Body of pancreas (tissue), 4 donors: ENCODE data around the gene C1QTNF6. TPM values are rescaled to one million over a fixed set of nuclear protein-coding genes. Genes with fewer than 3 reads are reported as not detected.
"Not testable (repeated sequence)": the region's sequence is repeated elsewhere in the genome, so short reads cannot be mapped to it uniquely, and the experiment has no call there.

ENCODE experiments used
- ATAC-seq: fragments of 150-250 bp; one replicate; pipeline ENCODE4 v1.9.1; 2016
- DNase-seq, 4 donors: peaks; one replicate each; pipeline ENCODE4 v3.0.0-alpha.2; 2019
- H3K27ac ChIP-seq, 4 donors: fragments of 200-600 bp; sonication (generic); 1 replicate in 3 of 4; 2 replicates in 1 of 4; pipeline versions ENCODE4 v1.5.1 to v1.6.1; 2016 to 2019; ENCODE audit warnings: mild to moderate bottlenecking in 1 of 4, mixed read lengths in 1 of 4, moderate library complexity in 1 of 4
- H3K27me3 ChIP-seq, 2 donors: fragments of 200-600 bp; sonication (generic); one replicate each; pipeline ENCODE4 v1.6.0; 2016; ENCODE audit warnings: mild to moderate bottlenecking in 1 of 2
- H3K36me3 ChIP-seq, 2 donors: fragments of 200-600 bp; sonication (generic); replicated peaks in 1 of 2; 2 replicates each; pipeline ENCODE4 v1.5.1; 2016; ENCODE audit warnings: low read depth in 2 of 2; ENCODE audit not compliant: insufficient read depth in 1 of 2
- H3K4me1 ChIP-seq: fragments of 200-600 bp; sonication (generic); one replicate; pipeline ENCODE4 v1.6.0; 2016
- H3K4me3 ChIP-seq, 2 donors: fragments of 200-600 bp; sonication (generic); 1 replicate in 1 of 2; 2 replicates in 1 of 2; pipeline ENCODE4 v1.5.1; 2016 to 2019
- H3K9me3 ChIP-seq, 3 donors: fragments of 200-600 bp; sonication (generic); 1 replicate in 2 of 3; 2 replicates in 1 of 3; pipeline ENCODE4 v1.5.1; 2016
- CTCF ChIP-seq, 7 experiments: fragments of 450-650 bp in 4 of 7; fragments of 200-600 bp in 3 of 7; sonication (generic) in 3 of 7; IDR thresholded peaks; one replicate each; pipeline ENCODE4 v1.5.1; 2016 to 2019; ENCODE audit warnings: antibody characterized with exemption in 7 of 7
- POLR2A ChIP-seq, 3 donors: fragments of 450-650 bp; IDR thresholded peaks; one replicate each; pipeline ENCODE4 v1.6.1; 2016; ENCODE audit warnings: antibody characterized with exemption in 3 of 3, mild to moderate bottlenecking in 2 of 3
- WGBS, 2 donors: methylation state at CpG; one replicate each; pipeline ENCODE4 v1.1.5; 2017; 5-methylcytosine and 5-hydroxymethylcytosine counted together
- intact Hi-C: fragments of 100-400 bp; cut with DNase I; formaldehyde crosslinking; loops from one replicate; pipeline ENCODE4 v1.15.1; 2023
- total RNA-seq, 2 donors: library from RNA; depleted of rRNA; stranded (reverse); fragments of >200 nt; gene quantifications; one replicate each; pipeline ENCODE4 v1.1.0, GENCODE V29; 2016

C1QTNF6 gene
- total RNA-seq, 2 donors from 2014 or later: 2.0 to 4.7 TPM

- DNase-seq (no peak), ATAC-seq (no peak)
- Histone ChIP-seq H3K4me1 (peaks cover 19% of the 10 kb centered on the region), H3K9me3 (no peaks in the 10 kb centered on the region), H3K4me3 (no peak overlapping the region), H3K36me3 (no peaks in the 10 kb centered on the region), H3K27me3 (no peaks in the 10 kb centered on the region), H3K27ac (no peak overlapping the region)
- intact Hi-C loops: loop anchor here (5.0 kb wide), 1 partner anchor 40 kb away; no protein-coding TSS in a partner anchor
- TF ChIP-seq CTCF (IDR thresholded peaks at IDR 0.05) (no peak), POLR2A (IDR thresholded peaks at IDR 0.05) (no peak)
- 78 to 86% methylated on average over 4 to 5 of the region's 5 CpGs for WGBS, 2 donors
Measured at GRCh38 chr22:37202001-37202555, 14.0 kb upstream of the C1QTNF6 start.

- DNase-seq, H3K4me3 ChIP-seq, H3K36me3 ChIP-seq, H3K27ac ChIP-seq, ATAC-seq, H3K9me3 ChIP-seq, H3K27me3 ChIP-seq: not testable (repeated sequence)
- WGBS, 2 donors: 93 to 96% methylated on average over 6 of the region's 6 CpGs
- H3K4me1 ChIP-seq: peaks cover 26% of the 10 kb centered on the region
- intact Hi-C loops: loop anchor here (5.0 kb wide), 1 partner anchor 39 kb away; no protein-coding TSS in a partner anchor
Measured at GRCh38 chr22:37201443-37201820, 13.4 kb upstream of the C1QTNF6 start.

GRCh38 chr22:37199760-37200108 is 11.7 kb upstream of the C1QTNF6 start:
- no peaks in the 10 kb centered on the region for H3K36me3 ChIP-seq
- H3K9me3 ChIP-seq: no peaks in the 10 kb centered on the region
- peak overlapping the region; percentile 54 to 91 (median 72) for H3K27ac ChIP-seq
- H3K4me1 ChIP-seq: peaks cover 31% of the 10 kb centered on the region
- peak; percentile 0 for ATAC-seq
- H3K27me3 ChIP-seq: no peaks in the 10 kb centered on the region
- TF ChIP-seq POLR2A (IDR thresholded peaks at IDR 0.05) (no peak), CTCF (IDR thresholded peaks at IDR 0.05) (peak in 2 of 7 experiments; percentile 3)
- no peak overlapping the region for H3K4me3 ChIP-seq
- DNase-seq: peak in 3 of 4 donors; percentile 46 to 54 (median 49)
- intact Hi-C loops: loop anchor here (5.0 kb wide), 1 partner anchor 37 kb away; no protein-coding TSS in a partner anchor
- WGBS, 2 donors: 15 to 40% methylated on average over 1 to 12 of the region's 12 CpGs

GRCh38 chr22:37199103-37199759 is 11.2 kb upstream of the C1QTNF6 start:
- H3K27me3 ChIP-seq: no peaks in the 10 kb centered on the region
- TF ChIP-seq CTCF (IDR thresholded peaks at IDR 0.05) (peak; percentile 83 to 99 (median 96)), POLR2A (IDR thresholded peaks at IDR 0.05) (peak; percentile 95 to 99 (median 99))
- peak overlapping the region; percentile 44 to 78 for H3K4me3 ChIP-seq
- ATAC-seq (peak; percentile 95), DNase-seq (peak; percentile 99)
- H3K4me1 ChIP-seq: peaks cover 31% of the 10 kb centered on the region
- peak overlapping the region; percentile 85 to 94 (median 92) for H3K27ac ChIP-seq
- WGBS, 2 donors: 0% methylated on average over 19 to 58 of the region's 58 CpGs
- no peaks in the 10 kb centered on the region for H3K9me3 ChIP-seq
- intact Hi-C loops: no loop called here
- H3K36me3 ChIP-seq: no peaks in the 10 kb centered on the region

- intact Hi-C loops: no loop called here
- 2 to 3% methylated on average over 20 to 51 of the region's 51 CpGs for WGBS, 2 donors
- no peaks in the 10 kb centered on the region for H3K9me3 ChIP-seq
- no peaks in the 10 kb centered on the region for H3K27me3 ChIP-seq
- TF ChIP-seq CTCF (IDR thresholded peaks at IDR 0.05) (peak; percentile 52 to 89 (median 59)), POLR2A (IDR thresholded peaks at IDR 0.05) (no peak)
- no peaks in the 10 kb centered on the region for H3K36me3 ChIP-seq
- DNase-seq (peak; percentile 79 to 87 (median 86)), ATAC-seq (peak; percentile 46)
- peak overlapping the region; percentile 85 to 94 (median 92) for H3K27ac ChIP-seq
- peak overlapping the region; percentile 44 to 78 for H3K4me3 ChIP-seq
- H3K4me1 ChIP-seq: peaks cover 31% of the 10 kb centered on the region
Measured at GRCh38 chr22:37198258-37199102, 10.4 kb upstream of the C1QTNF6 start.
